Measurements from ENCODE around the gene TIMM13. TPM values are rescaled to one million over a fixed set of nuclear protein-coding genes. Genes with fewer than 3 reads are reported as not detected.

Gene TIMM13
- total and polyA plus RNA-seq, 4 donors: 27.8 to 41.9 (median 37.2) TPM

DNA sequence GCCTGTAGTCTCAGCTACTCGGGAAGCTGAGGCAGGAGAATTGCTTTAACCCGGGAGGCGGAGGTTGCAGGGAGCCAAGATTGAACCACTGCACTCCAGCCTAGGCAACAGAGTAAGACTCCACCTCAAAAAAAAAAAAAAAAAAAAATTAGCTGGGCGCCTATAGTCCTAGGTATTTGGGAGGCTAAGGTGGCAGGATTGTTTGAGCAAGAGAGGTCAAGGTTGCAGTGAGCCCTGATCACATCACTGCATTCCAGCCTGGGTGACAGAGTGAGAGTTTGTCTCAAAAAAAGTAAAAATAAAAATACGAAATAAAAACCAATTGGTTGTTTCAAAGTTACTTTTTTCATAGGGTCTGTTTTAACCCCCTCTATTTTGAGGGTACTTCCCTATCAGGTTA, 30.7 kb upstream of the TIMM13 start:
- no peaks in the 10 kb centered on the region for H3K4me1 ChIP-seq (ENCODE audit: control insufficient read depth in 1 of 2, insufficient read depth in 2 of 2, low read length in 2 of 2)
- no peaks in the 10 kb centered on the region for H3K36me3 ChIP-seq (ENCODE audit: control insufficient read depth in 1 of 2, insufficient read depth in 2 of 2, low read length in 1 of 2)
- WGBS, 2 donors: 89 to 97% methylated on average over 5 of the region's 5 CpGs
- H3K27me3 ChIP-seq (ENCODE audit: control insufficient read depth in 1 of 2, insufficient read depth in 2 of 2, low read length in 1 of 2): no peaks in the 10 kb centered on the region
- no peaks in the 10 kb centered on the region for H3K9me3 ChIP-seq (ENCODE audit: control insufficient read depth, low read length)
- no peak for ATAC-seq (ENCODE audit: low FRiP score)
- intact Hi-C loops (cut with DNase I): no loop called here
- no peak for DNase-seq
- H3K27ac ChIP-seq (ENCODE audit: low read depth in 1 of 2, low read length in 2 of 2): no peak overlapping the region
- H3K4me3 ChIP-seq (ENCODE audit: low read length in 2 of 2): no peak overlapping the region

DNA sequence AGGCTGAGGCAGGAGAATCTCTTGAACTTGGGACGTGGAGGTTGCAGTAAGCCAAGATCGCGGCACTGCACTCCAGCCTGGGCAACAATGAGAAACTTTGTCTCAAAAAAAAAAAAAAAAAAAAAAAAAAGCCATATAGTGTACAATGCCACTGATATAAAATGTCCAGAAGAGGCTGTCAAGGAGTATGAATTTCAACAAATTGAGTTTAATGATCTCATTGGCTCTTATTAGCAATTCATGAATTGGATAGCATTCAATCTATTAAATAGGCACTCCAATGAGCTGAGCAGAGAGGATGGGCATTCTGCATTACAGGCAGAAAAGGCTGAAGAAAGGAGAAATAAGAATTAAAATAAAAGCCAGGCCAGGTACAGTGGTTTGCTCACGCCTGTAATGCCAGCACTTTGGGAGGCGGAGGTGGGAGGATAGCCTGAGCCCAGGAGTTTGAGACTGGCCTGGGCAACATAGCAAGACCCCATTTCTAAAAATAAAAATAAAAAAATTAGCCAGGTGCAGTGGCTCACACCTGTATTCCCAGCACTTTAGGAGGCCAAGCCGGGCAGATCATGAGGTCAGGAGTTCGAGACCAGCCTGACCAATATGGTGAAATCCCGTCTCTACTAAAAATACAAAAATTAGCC, 30.1 kb upstream of the TIMM13 start:
- Histone ChIP-seq H3K27ac (ENCODE audit: low read depth in 1 of 2, low read length in 2 of 2) (no peak overlapping the region), H3K4me1 (ENCODE audit: control insufficient read depth in 1 of 2, insufficient read depth in 2 of 2, low read length in 2 of 2) (no peaks in the 10 kb centered on the region), H3K9me3 (ENCODE audit: control insufficient read depth, low read length) (no peaks in the 10 kb centered on the region), H3K4me3 (ENCODE audit: low read length in 2 of 2) (no peak overlapping the region), H3K27me3 (ENCODE audit: control insufficient read depth in 1 of 2, insufficient read depth in 2 of 2, low read length in 1 of 2) (no peaks in the 10 kb centered on the region), H3K36me3 (ENCODE audit: control insufficient read depth in 1 of 2, insufficient read depth in 2 of 2, low read length in 1 of 2) (no peaks in the 10 kb centered on the region)
- DNase-seq (peak in 1 of 2 donors; percentile 35), ATAC-seq (ENCODE audit: low FRiP score) (no peak)
- WGBS, 2 donors: 87 to 90% methylated on average over 8 of the region's 8 CpGs
- intact Hi-C loops (cut with DNase I): no loop called here

DNA sequence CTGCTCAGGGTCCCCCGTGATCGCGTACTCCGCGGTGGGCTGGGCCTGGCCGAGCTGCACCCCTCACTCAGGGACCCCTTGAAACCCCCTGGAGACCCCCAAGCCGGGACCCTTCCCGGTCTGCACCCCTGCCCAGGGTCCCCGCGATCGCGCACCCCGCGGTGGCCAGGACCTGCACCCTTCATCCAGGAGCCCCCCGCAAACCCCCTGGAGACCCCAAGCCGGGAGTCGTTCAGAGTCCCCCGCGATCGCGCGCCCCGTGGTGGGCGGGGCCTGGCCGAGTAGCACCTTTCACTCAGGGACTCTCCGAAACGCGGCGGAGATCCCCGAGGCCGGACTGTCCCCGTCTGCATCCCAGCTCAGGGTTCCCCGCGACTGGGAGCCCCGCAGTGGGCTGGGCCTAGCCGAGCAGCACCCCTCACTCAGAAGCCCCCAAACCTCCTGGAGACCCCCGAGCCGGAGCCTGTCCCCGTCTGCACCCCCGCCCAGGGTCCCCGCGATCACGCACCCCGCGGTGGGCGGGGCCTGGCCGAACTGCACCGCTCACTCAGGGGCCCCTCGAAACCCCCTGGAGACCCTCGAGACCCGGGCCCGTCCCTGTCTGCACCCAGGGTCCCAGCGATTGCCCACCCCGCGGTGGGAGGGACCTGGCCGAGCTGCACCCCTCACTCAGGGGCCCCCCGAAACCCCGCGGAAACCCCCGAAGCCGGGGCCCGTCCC, 28.6 kb upstream of the TIMM13 start:
- ATAC-seq (ENCODE audit: low FRiP score) (peak; percentile 17), DNase-seq (peak in 1 of 2 donors; percentile 59)
- peak overlapping the region; percentile 75 to 93 for H3K4me3 ChIP-seq (ENCODE audit: low read length in 2 of 2)
- H3K27me3 ChIP-seq (ENCODE audit: control insufficient read depth in 1 of 2, insufficient read depth in 2 of 2, low read length in 1 of 2): no peaks in the 10 kb centered on the region
- H3K27ac ChIP-seq (ENCODE audit: low read depth in 1 of 2, low read length in 2 of 2): no peak overlapping the region
- H3K4me1 ChIP-seq (ENCODE audit: control insufficient read depth in 1 of 2, insufficient read depth in 2 of 2, low read length in 2 of 2): no peaks in the 10 kb centered on the region
- intact Hi-C loops (cut with DNase I): no loop called here
- H3K9me3 ChIP-seq (ENCODE audit: control insufficient read depth, low read length): no peaks in the 10 kb centered on the region
- H3K36me3 ChIP-seq (ENCODE audit: control insufficient read depth in 1 of 2, insufficient read depth in 2 of 2, low read length in 1 of 2): no peaks in the 10 kb centered on the region
- WGBS, 2 donors: 1% methylated on average over 56 to 62 of the region's 62 CpGs

DNA sequence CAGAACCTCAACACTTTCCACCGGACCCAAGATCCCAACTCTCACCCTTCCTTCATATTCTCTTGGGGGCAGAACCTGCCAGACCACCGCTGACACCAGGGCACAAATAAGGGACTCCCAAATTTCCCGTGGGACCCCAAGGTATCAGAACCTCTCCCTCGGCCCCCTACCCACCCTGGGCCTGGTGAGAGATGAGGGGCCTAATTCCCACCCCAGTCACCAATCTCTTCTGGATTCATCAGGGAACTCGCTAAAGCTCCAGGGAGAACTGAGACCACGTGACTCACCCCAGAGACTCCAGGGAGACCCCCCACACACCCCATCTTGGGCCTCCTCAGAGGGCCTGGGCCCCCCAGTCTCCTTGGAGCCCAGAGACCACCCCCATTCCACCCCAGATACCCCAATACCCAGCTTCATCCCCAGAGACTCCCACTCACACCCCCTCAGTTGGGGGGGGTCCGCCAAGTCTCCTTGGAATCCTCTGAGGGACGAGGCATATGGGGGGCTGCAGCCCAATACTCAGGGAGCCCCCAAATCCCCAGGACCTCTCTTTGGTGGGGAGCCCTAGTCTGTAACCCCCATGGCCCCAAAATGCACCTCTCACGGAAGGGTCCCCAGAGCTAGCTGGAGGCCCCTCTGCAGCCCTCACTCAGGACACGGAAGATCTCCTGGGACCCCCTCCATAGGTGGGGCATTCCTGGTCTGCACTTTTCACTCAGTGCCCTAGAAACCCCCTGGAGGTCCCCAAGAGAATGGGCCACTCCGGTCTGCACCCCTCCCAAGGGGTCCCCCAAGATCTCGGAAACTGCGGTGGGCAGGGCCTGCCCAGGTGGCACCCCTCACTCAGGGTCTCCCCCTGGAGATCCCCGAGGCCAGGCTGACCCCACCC, 27.8 kb upstream of the TIMM13 start:
- Histone ChIP-seq H3K36me3 (ENCODE audit: control insufficient read depth in 1 of 2, insufficient read depth in 2 of 2, low read length in 1 of 2) (no peaks in the 10 kb centered on the region), H3K27ac (ENCODE audit: low read depth in 1 of 2, low read length in 2 of 2) (no peak overlapping the region), H3K4me1 (ENCODE audit: control insufficient read depth in 1 of 2, insufficient read depth in 2 of 2, low read length in 2 of 2) (no peaks in the 10 kb centered on the region), H3K27me3 (ENCODE audit: control insufficient read depth in 1 of 2, insufficient read depth in 2 of 2, low read length in 1 of 2) (no peaks in the 10 kb centered on the region), H3K9me3 (ENCODE audit: control insufficient read depth, low read length) (no peaks in the 10 kb centered on the region), H3K4me3 (ENCODE audit: low read length in 2 of 2) (no peak overlapping the region)
- ATAC-seq (ENCODE audit: low FRiP score) (no peak), DNase-seq (peak in 1 of 2 donors; percentile 41)
- intact Hi-C loops (cut with DNase I): no loop called here
- WGBS, 2 donors: 66 to 71% methylated on average over 14 of the region's 14 CpGs

DNA sequence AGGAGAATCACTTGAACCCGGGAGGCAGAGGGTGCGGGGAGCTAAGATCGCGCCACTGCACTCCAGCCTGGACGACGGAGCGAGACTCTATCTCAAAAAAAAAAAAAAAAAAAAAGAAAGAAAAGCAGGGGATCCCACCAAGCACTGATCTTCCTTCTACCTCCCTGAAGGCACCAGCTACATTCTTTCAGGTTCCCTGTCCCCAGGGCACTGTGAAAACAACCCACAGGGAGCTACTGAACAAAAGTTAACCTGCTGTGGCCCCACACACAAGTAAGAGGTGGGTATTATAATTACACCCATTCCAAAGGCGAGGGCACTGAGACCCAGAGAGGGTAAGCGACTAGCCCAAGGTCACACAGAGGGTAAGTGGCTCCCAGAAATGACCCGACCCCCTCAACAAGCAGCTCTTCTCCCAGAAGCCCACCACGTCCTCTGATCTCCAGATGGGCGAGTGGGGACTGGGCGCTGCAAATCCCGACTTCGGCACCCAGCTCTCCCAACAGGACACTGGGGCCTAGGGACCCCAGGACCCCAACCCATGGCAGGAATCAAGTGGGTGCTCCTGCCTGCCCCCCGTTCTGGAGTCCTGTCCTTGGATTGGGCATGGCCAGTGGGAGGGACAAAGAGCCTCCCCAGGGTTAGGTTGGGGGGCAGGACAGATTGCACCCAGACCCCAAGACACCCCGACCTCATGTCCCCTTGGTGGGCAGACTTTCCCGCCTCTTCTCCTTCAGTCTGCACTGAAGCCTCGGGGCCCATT, 27.0 kb upstream of the TIMM13 start:
- Histone ChIP-seq H3K9me3 (ENCODE audit: control insufficient read depth, low read length) (no peaks in the 10 kb centered on the region), H3K36me3 (ENCODE audit: control insufficient read depth in 1 of 2, insufficient read depth in 2 of 2, low read length in 1 of 2) (no peaks in the 10 kb centered on the region), H3K4me1 (ENCODE audit: control insufficient read depth in 1 of 2, insufficient read depth in 2 of 2, low read length in 2 of 2) (no peaks in the 10 kb centered on the region), H3K4me3 (ENCODE audit: low read length in 2 of 2) (no peak overlapping the region), H3K27ac (ENCODE audit: low read depth in 1 of 2, low read length in 2 of 2) (no peak overlapping the region), H3K27me3 (ENCODE audit: control insufficient read depth in 1 of 2, insufficient read depth in 2 of 2, low read length in 1 of 2) (no peaks in the 10 kb centered on the region)
- DNase-seq (peak in 1 of 2 donors; percentile 21), ATAC-seq (ENCODE audit: low FRiP score) (no peak)
- intact Hi-C loops (cut with DNase I): no loop called here
- 93% methylated on average over 19 of the region's 19 CpGs for WGBS, 2 donors

DNA sequence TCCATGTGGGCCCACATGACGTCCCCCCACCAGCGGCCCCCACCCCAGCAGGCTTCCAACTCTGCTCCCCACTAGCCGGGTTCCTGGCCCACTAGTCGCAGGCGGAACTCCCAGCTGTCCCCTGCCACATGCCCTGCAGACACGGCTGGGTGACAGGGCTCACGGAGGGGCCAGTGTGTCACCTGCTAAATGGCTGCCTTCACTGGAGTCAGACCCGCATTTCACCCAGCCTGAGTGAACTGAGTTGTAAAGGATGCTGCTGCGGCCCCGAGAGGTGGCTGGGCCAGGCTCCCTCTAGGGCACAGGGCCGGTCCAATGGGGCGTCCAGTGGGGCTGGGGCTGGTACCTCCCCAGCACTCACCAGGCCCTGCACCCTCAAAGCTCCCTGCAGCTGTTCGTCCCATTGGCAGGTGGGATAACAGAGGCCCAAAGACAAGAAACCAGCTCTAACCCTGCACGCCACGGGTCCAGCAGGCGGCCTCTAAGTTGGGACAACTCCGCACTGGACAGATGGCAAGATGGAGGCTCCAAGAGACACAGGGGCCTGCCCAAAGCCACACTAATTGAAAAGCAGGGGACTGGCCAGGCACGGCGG, 26.1 kb upstream of the TIMM13 start:
- intact Hi-C loops (cut with DNase I): no loop called here
- Histone ChIP-seq H3K27me3 (ENCODE audit: control insufficient read depth in 1 of 2, insufficient read depth in 2 of 2, low read length in 1 of 2) (no peaks in the 10 kb centered on the region), H3K9me3 (ENCODE audit: control insufficient read depth, low read length) (no peaks in the 10 kb centered on the region), H3K36me3 (ENCODE audit: control insufficient read depth in 1 of 2, insufficient read depth in 2 of 2, low read length in 1 of 2) (no peaks in the 10 kb centered on the region), H3K4me3 (ENCODE audit: low read length in 2 of 2) (no peak overlapping the region), H3K27ac (ENCODE audit: low read depth in 1 of 2, low read length in 2 of 2) (no peak overlapping the region), H3K4me1 (ENCODE audit: control insufficient read depth in 1 of 2, insufficient read depth in 2 of 2, low read length in 2 of 2) (no peaks in the 10 kb centered on the region)
- no peak for ATAC-seq (ENCODE audit: low FRiP score)
- 88 to 90% methylated on average over 19 of the region's 19 CpGs for WGBS, 2 donors
- DNase-seq: peak in 1 of 2 donors; percentile 40

DNA sequence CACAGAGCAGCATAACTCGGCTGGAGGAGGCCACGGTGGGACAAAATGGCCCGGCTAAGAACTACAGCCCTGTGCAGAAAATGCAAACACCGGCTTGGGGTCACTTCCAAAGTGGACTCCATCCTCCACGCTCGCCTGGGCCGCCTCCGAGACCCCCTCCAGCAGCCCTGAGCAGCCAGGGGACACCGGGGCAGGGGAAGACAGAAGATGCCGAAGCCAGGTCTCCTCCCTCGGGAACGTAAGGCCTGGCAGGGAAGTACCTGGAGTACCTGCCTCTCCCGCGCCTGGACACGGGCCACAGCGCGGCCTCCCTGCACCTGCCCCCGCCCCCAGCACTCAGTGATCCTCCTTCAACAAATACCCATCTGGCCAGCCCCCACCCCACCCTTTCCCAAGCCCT, 24.4 kb upstream of the TIMM13 start:
- no peak overlapping the region for H3K4me3 ChIP-seq (ENCODE audit: low read length in 2 of 2)
- H3K27ac ChIP-seq (ENCODE audit: low read depth in 1 of 2, low read length in 2 of 2): no peak overlapping the region
- no peak for ATAC-seq (ENCODE audit: low FRiP score)
- no peaks in the 10 kb centered on the region for H3K4me1 ChIP-seq (ENCODE audit: control insufficient read depth in 1 of 2, insufficient read depth in 2 of 2, low read length in 2 of 2)
- DNase-seq: peak in 1 of 2 donors; percentile 42
- H3K36me3 ChIP-seq (ENCODE audit: control insufficient read depth in 1 of 2, insufficient read depth in 2 of 2, low read length in 1 of 2): no peaks in the 10 kb centered on the region
- no peaks in the 10 kb centered on the region for H3K27me3 ChIP-seq (ENCODE audit: control insufficient read depth in 1 of 2, insufficient read depth in 2 of 2, low read length in 1 of 2)
- 94 to 95% methylated on average over 18 of the region's 18 CpGs for WGBS, 2 donors
- intact Hi-C loops (cut with DNase I): no loop called here
- H3K9me3 ChIP-seq (ENCODE audit: control insufficient read depth, low read length): no peaks in the 10 kb centered on the region

DNA sequence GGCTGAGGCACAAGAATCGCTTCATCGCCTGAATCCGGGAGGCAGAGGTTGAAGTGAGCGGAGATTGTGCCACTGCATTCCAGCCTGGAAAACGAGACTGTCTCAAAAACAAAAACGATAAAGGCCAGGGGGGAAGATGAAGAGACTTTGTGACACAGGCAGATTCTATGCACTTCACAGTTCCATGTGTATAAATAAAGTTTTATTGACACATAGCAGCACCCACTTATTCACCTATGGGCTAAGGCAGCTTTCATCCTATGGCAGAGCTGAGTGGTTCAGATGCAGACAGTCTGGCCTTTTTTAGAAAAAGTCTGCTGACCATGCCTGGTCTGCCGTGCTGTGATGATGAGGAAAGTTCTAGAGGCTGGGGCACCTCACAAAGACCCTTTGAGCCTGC, 23.8 kb upstream of the TIMM13 start:
- no peaks in the 10 kb centered on the region for H3K9me3 ChIP-seq (ENCODE audit: control insufficient read depth, low read length)
- H3K4me3 ChIP-seq (ENCODE audit: low read length in 2 of 2): no peak overlapping the region
- no peak for DNase-seq
- no peaks in the 10 kb centered on the region for H3K27me3 ChIP-seq (ENCODE audit: control insufficient read depth in 1 of 2, insufficient read depth in 2 of 2, low read length in 1 of 2)
- intact Hi-C loops (cut with DNase I): no loop called here
- no peaks in the 10 kb centered on the region for H3K36me3 ChIP-seq (ENCODE audit: control insufficient read depth in 1 of 2, insufficient read depth in 2 of 2, low read length in 1 of 2)
- no peak overlapping the region for H3K27ac ChIP-seq (ENCODE audit: low read depth in 1 of 2, low read length in 2 of 2)
- 91 to 93% methylated on average over 7 of the region's 7 CpGs for WGBS, 2 donors
- ATAC-seq (ENCODE audit: low FRiP score): no peak
- H3K4me1 ChIP-seq (ENCODE audit: control insufficient read depth in 1 of 2, insufficient read depth in 2 of 2, low read length in 2 of 2): no peaks in the 10 kb centered on the region
